SK-N-SH (cell line): ENCODE measurements around the gene FAM90A1. TPM values are rescaled to one million over a fixed set of nuclear protein-coding genes. Genes with fewer than 3 reads are reported as not detected.
"Not testable (repeated sequence)": the region's sequence is repeated elsewhere in the genome, so short reads cannot be mapped to it uniquely, and the experiment has no call there.

Experiments
- CTCF ChIA-PET: fragments of 300-600, 350-600 bp; formaldehyde crosslinking; extraction: SDS; loops from one replicate; lab custom pipeline; 2021; lab: Yijun Ruan, JAX
- POLR2A ChIA-PET: fragments of 350-600 bp; sonication (Branson Sonifier 250); formaldehyde crosslinking; extraction: SDS; loops from one replicate; lab custom pipeline; 2020; ENCODE audit warnings: antibody characterized with exemption, inconsistent platforms; lab: Yijun Ruan, JAX
- DNase-seq: peaks from one replicate; pipeline ENCODE4 v3.0.0; 2012
- H2AFZ ChIP-seq: fragments of 200-600 bp; sonication (generic); 2 replicates; pipeline ENCODE4 v1.8.1; 2016; ENCODE audit warnings: antibody characterized with exemption, mild to moderate bottlenecking, low read depth
- H3F3A ChIP-seq: fragments of 200-600 bp; sonication (generic); replicated peaks from 2 replicates; pipeline ENCODE3; 2016; ENCODE audit warnings: antibody characterized with exemption, mild to moderate bottlenecking; ENCODE audit not compliant: insufficient read depth
- H3K27ac ChIP-seq, 2 experiments: fragments of 200-500 bp in 1 of 2; fragments of 200-600 bp in 1 of 2; sonication (Bioruptor generic) in 1 of 2; sonication (generic), shearing (Covaris generic) in 1 of 2; 2 replicates each; pipeline versions ENCODE4 v1.5.1 to v1.6.1; 2014 to 2016; ENCODE audit warnings: low read depth in 2 of 2, inconsistent platforms in 1 of 2, low read length in 1 of 2, mild to moderate bottlenecking in 1 of 2, mixed read lengths in 1 of 2
- H3K27me3 ChIP-seq: fragments of 200-600 bp; sonication (generic), shearing (Covaris generic); 2 replicates; pipeline ENCODE4 v1.6.1; 2016; ENCODE audit warnings: mixed run types; ENCODE audit not compliant: insufficient read depth
- H3K36me3 ChIP-seq, 2 experiments: fragments of 200-500 bp in 1 of 2; fragments of 200-600 bp in 1 of 2; sonication (Bioruptor generic) in 1 of 2; sonication (generic) in 1 of 2; replicated peaks in 1 of 2; 2 replicates each; pipeline versions ENCODE3 to v1.5.1; 2014 to 2016; ENCODE audit warnings: low read length in 1 of 2, mild to moderate bottlenecking in 1 of 2; ENCODE audit not compliant: insufficient read depth in 2 of 2, control insufficient read depth in 1 of 2
- H3K4me1 ChIP-seq, 2 experiments: fragments of 200-500 bp in 1 of 2; fragments of 200-600 bp in 1 of 2; sonication (Bioruptor generic) in 1 of 2; sonication (generic), shearing (Covaris generic) in 1 of 2; 2 replicates each; pipeline versions ENCODE4 v1.5.1 to v1.6.1; 2014 to 2016; ENCODE audit warnings: low read depth in 1 of 2, low read length in 1 of 2, mixed run types in 1 of 2; ENCODE audit not compliant: insufficient read depth in 2 of 2, control insufficient read depth in 1 of 2
- H3K4me2 ChIP-seq: fragments of 200-600 bp; sonication (generic), shearing (Covaris generic); 2 replicates; pipeline ENCODE4 v1.6.1; 2017; ENCODE audit warnings: mixed run types
- H3K4me3 ChIP-seq, 2 experiments: fragments of 200-500 bp in 1 of 2; fragments of 200-600 bp in 1 of 2; sonication (Bioruptor generic) in 1 of 2; sonication (generic), shearing (Covaris generic) in 1 of 2; 2 replicates each; pipeline versions ENCODE4 v1.5.1 to v1.8.1; 2014 to 2016; ENCODE audit warnings: low read depth in 2 of 2, inconsistent platforms in 1 of 2, low read length in 1 of 2, mild to moderate bottlenecking in 1 of 2, mixed read lengths in 1 of 2, moderate library complexity in 1 of 2
- H3K79me2 ChIP-seq: fragments of 200-600 bp; sonication (generic); 2 replicates; pipeline ENCODE4 v1.8.1; 2017; ENCODE audit warnings: mild to moderate bottlenecking; ENCODE audit not compliant: insufficient read depth
- H3K9ac ChIP-seq: fragments of 200-600 bp; sonication (generic); 2 replicates; pipeline ENCODE4 v1.6.1; 2017; ENCODE audit warnings: mixed run types
- H3K9me2 ChIP-seq: fragments of 200-600 bp; sonication (generic); 2 replicates; pipeline ENCODE4 v1.6.1; 2017; ENCODE audit warnings: mixed run types
- H3K9me3 ChIP-seq: fragments of 200-600 bp; sonication (generic); 2 replicates; pipeline ENCODE4 v1.6.1; 2017; ENCODE audit warnings: mixed run types, mild to moderate bottlenecking, moderate library complexity
- H4K20me1 ChIP-seq: fragments of 200-600 bp; sonication (generic); 2 replicates; pipeline ENCODE4 v1.6.1; 2017; ENCODE audit warnings: mild to moderate bottlenecking, mixed run types; ENCODE audit not compliant: insufficient read depth
- FOSL2 ChIP-seq: IDR thresholded peaks from 2 replicates; pipeline ENCODE4 v1.4.0; 2012; ENCODE audit warnings: low read depth, mild to moderate bottlenecking, moderate library complexity, borderline replicate concordance
- WGBS: methylation state at CpG from one replicate; pipeline ENCODE4 v1.1.6; 2017; ENCODE audit warnings: low lambda C conversion rate; 5-methylcytosine and 5-hydroxymethylcytosine counted together
- polyA plus RNA-seq, 3 experiments: library from polyadenylated mRNA; depleted of rRNA; stranded (reverse); fragments of >200 nt; gene quantifications; 2 replicates each; pipeline ENCODE4 v1.2.3, GENCODE V29; 2012

The FAM90A1 gene
- polyA plus RNA-seq, 1 of the 3 experiments (the other 2 are of a cell fraction), result not detected

GRCh38 chr12:8254705-8255104 lies 27.3 kb upstream of the FAM90A1 start:
- H3K4me2 ChIP-seq, CTCF ChIA-PET, H3F3A ChIP-seq, H3K9me3 ChIP-seq, H4K20me1 ChIP-seq, H3K4me3 ChIP-seq, H3K79me2 ChIP-seq, H3K9me2 ChIP-seq, H3K27ac ChIP-seq, H3K9ac ChIP-seq, POLR2A ChIA-PET, H3K36me3 ChIP-seq, H2AFZ ChIP-seq, DNase-seq, H3K4me1 ChIP-seq, H3K27me3 ChIP-seq: not testable (repeated sequence)
- WGBS, result 53% methylated on average over 8 of the region's 9 CpGs

DNA sequence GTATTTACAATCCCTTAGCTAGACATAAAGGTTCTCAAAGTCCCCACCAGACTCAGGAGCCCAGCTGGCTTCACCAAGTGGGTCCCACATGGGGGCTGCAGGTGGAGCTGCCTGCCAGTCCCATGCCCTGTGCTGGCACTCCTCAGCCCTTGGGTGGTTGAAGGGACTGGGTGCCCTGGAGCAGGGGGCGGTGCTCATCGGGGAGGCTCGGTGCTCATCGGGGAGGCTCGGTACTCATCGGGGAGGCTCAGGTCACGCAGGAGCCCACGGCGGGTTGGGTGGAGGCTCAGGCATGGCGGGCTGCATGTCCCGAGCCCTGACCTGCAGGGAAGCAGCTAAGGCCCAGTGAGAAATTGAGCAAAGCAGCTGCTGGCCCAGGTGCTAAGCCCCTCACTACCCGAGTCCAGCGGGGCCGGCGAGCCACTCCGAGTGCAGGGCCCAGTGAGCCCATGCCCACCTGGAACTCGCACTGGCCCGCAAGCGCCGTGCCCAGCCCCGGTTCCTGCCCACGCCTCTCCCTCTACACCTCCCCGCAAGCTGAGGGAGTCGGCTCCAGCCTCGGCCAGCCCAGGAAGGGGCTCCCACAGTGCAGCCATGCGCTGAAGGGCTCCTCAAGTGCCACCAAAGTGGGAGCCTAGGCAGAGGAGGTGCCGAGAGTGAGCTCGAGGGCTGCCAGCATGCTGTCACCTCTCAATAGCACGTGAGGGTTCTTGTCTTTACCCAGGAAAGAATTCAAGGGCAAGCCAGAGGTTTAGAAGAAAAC lies 24.8 kb upstream of the FAM90A1 start:
- CTCF ChIA-PET, H3K9ac ChIP-seq, H3K27me3 ChIP-seq, H4K20me1 ChIP-seq, H3K4me1 ChIP-seq, H3K36me3 ChIP-seq, H3K4me3 ChIP-seq, H3F3A ChIP-seq, DNase-seq, H3K9me3 ChIP-seq, H3K4me2 ChIP-seq, H3K9me2 ChIP-seq, H2AFZ ChIP-seq, H3K79me2 ChIP-seq, H3K27ac ChIP-seq: not testable (repeated sequence)
- POLR2A ChIA-PET, result interaction anchor here (0.6 kb wide), 1 partner anchor 206 kb away, joined by 3 read pairs; no protein-coding TSS in a partner anchor
- WGBS, result 46% methylated on average over 6 of the region's 29 CpGs

DNA sequence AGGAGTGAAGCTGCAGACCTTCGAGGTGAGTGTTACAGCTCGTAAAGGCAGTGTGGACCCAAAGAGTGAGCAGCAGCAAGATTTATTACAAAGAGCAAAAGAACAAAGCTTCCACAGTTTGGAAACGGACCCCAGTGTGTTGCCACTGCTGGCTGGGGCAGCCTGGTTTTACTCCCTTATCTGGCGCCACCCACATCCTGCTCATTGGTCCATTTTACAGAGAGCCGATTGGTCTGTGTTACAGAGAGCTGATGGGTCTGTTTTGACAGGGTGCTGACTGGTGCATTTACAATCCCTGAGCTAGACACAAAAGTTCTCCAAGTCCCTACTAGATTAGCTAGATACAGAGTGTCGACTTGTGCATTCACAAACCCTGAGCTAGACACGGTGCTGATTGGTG lies 24.2 kb upstream of the FAM90A1 start:
- Histone ChIP-seq H3K4me3 (peak overlapping the region in 1 of 2 experiments; percentile 21; a peak in 2 of 4 replicates), H3K4me2 (peak overlapping the region; percentile 15; the same call in 1 of the 2 replicates), H2AFZ (peak overlapping the region; percentile 68; the same call in 1 of the 2 replicates)
- H3K9me3 ChIP-seq, H3K4me1 ChIP-seq, POLR2A ChIA-PET, CTCF ChIA-PET, H3F3A ChIP-seq, H3K27ac ChIP-seq, H3K36me3 ChIP-seq, H3K9ac ChIP-seq, H3K27me3 ChIP-seq, H4K20me1 ChIP-seq, H3K9me2 ChIP-seq, H3K79me2 ChIP-seq: not testable (repeated sequence)
- WGBS, result 37% methylated on average over 6 of the region's 7 CpGs
- DNase-seq, result peak; percentile 36

DNA sequence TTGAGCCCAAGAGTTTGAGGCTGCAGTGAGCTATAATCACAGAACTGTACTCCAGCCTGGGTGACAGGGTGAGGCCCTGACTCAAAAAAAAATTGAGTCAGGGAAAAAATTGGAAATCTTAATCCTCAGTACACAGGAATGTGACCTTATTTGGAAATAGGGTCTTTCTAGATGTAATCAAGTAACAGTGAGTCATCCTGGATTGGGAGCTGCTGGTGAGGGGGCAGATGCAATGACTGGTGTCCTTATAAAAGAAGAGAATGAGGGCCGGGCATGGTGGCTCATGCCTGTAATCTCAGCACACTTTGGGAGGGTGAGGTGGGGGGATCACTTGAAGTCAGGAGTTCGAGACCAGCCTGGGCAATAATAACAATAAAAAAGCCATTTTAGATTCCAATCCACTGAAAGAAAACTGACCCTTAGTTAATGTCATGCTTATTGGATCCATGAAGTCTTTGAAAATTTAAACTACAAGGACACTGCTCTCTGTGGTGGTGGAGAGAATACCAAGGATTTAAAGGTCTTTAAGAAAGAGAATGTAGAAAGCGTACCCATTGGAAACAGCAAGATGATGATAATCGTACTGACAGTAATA lies 19.6 kb upstream of the FAM90A1 start:
- H3K9me2 ChIP-seq, H3K4me1 ChIP-seq, H3K4me2 ChIP-seq, H3F3A ChIP-seq, DNase-seq, H3K27me3 ChIP-seq, H4K20me1 ChIP-seq, H3K27ac ChIP-seq, H3K36me3 ChIP-seq, CTCF ChIA-PET, H2AFZ ChIP-seq, H3K4me3 ChIP-seq, H3K9me3 ChIP-seq, POLR2A ChIA-PET, H3K79me2 ChIP-seq, H3K9ac ChIP-seq: not testable (repeated sequence)
- WGBS, result 73% methylated on average over 4 of the region's 4 CpGs
- TF ChIP-seq FOSL2, result peak; percentile 16; the same call in 1 of the 2 replicates

GRCh38 chr12:8243682-8244161 lies 16.3 kb upstream of the FAM90A1 start:
- H4K20me1 ChIP-seq, H3F3A ChIP-seq, H3K79me2 ChIP-seq, H3K9me2 ChIP-seq, POLR2A ChIA-PET, H3K36me3 ChIP-seq, H3K4me1 ChIP-seq, H3K9me3 ChIP-seq, H3K27me3 ChIP-seq: not testable (repeated sequence)
- peak overlapping the region; percentile 51 for H3K9ac ChIP-seq
- WGBS, result 8% methylated on average over 13 of the region's 35 CpGs
- peak overlapping the region; percentile 76 for H3K4me2 ChIP-seq
- 0 out of 2 replicates have a peak overlapping the region, but pooled peaks have one; percentile 41 for H2AFZ ChIP-seq
- peak overlapping the region; percentile 51 to 60; a peak in 2 of 4 replicates for H3K27ac ChIP-seq
- CTCF ChIA-PET, result interaction anchor here (0.6 to 1.1 kb wide), 2 partner anchors 13 to 153 kb away, joined by 3 read pairs; no protein-coding TSS in a partner anchor
- DNase-seq, result peak; percentile 50
- H3K4me3 ChIP-seq, result peak overlapping the region; percentile 54 to 59
